NCI-H2029 (cell line): ENCODE results near the gene SHC2.
"Not testable (repeated sequence)": the region's sequence is repeated elsewhere in the genome, so short reads cannot be mapped to it uniquely, and the experiment has no call there.

ENCODE experiments used
- DNase-seq: peaks from one replicate; lab custom pipeline; 2025; lab: John Stamatoyannopoulos, UW

SHC2 gene

DNA sequence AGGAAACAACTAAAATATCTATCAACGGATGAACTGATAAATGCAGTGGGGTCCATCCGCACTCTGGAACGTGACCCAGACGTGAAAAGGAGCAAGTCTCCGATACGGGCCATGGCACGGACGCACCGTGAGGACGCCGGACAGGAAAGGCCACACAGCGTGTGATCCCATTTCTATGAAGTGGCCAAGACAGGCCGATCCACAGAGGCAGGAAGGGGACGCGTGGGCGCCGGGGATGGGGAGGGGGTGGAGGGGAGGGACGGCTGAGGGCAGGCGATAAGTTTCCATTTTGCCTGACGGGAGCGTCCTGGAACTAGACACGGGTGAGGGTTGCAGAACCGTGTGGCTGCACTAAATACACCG, 13.8 kb downstream of the SHC2 start:
- no peak for DNase-seq

DNA sequence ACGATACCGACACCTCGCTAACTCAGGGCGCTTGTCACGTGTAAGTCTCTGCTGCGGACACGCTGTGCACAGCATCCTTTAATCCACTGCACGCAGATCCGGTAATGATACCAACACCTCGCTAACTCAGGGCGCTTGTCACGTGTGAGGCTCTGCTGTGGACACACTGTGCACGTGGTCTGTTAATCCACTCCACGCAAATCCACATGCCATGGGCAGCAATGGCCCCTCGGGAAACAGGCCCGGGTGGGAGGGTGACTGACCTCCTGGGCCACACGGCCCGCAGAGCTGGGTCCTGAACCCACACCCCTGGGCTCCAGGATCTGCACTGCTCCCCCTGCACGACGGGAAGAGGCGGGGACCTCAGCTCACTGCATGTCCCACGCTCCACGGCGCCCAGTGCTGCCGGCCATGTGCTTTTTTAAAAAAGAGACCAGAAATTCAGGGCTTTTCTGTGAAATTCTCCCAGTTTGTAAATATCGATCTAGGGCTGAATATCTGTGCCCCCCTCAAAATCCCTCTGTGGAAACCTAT, 16.1 kb downstream of the SHC2 start:
- DNase-seq = no peak

- no peak for DNase-seq
These were observed 17.8 kb downstream of the SHC2 start for GRCh38 chr19:443005-443404.

DNA sequence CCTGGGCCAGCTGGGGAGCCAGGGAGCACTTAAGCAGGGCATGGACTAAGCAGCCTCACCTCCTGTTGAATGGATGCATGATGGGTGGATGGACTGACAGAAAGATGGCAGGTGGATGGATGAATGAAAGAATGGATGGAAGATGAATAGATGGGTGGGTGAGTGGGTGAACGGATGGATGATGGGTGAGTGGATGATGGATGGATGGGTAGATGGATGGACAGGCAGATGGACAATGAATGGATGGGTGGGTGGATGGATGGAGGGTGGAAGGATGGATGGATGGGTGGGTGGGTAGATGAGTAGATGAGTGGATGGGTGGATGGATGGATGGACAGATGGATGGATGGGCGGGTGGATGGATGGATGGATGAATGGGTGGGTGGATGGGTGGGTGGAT, 18.7 kb downstream of the SHC2 start:
- DNase-seq = no peak

DNA sequence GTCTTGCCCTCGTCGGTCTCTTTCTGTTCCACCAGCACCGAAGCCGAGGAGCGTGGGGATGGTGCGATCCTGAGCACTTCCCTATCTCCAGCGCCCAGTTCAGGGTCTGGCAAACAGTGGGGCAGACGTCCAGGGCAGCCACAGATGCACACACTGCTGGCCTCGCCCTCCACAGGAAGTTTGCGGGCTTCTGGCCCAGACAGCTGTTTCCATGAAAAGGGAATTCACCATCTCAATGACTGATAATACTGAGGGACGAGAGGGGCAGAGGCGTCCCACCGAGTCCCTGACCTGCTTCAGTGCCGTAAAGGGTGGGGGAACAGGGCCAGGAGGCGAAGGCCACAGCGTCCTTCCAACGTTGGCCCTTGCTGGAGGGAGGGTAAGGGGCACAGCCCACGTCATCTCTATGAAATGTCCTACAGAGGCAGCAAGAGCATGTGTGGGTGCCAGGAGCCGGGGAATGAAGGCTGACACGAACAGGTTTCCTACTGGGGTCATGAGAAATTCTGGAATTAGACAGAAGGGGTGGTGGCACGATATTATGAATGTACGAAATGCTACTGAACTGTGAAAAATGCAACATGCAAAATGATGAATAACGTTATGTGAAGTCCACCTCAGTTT, 19.5 kb downstream of the SHC2 start:
- DNase-seq = no peak

DNA sequence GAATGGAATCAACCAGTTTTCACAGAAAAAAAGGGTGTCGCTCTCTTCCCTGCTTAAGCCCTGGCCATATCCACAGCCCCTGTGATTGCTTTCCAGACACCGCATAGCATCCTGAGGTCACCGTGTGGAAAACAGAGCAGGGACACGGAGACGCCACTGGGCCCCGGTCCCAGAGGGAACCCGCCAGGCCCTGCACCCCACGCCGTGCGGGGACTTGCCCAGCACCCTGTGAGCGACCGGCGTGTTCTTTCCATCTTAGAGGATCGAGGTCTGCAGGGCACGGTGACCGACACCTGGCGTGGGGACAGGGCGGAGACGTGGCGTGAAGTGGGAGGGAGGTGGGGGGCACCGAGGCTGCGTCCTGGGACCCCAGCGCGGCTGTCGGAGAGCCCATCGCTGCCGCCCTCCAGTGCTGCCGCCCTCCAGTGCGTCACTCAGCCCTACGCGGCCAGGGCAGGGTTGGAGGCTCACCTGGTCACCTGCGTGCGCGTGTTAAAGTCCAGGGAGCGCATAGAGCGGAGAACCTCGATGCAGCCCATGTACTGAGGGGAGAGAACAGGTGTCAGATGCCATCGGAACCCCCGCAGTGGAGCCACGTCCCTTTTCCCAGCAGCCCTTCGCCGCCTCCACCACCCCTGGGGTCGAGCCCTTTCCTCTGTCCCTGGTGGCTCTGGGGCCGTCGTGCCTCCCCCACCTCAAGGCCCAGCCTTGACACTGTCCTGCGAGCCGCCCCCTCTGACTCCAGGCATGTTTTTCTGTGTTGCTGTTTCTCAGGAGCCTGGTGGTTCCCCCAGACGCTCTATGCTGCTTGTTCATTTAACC, 20.2 kb downstream of the SHC2 start:
- DNase-seq = no peak

DNA sequence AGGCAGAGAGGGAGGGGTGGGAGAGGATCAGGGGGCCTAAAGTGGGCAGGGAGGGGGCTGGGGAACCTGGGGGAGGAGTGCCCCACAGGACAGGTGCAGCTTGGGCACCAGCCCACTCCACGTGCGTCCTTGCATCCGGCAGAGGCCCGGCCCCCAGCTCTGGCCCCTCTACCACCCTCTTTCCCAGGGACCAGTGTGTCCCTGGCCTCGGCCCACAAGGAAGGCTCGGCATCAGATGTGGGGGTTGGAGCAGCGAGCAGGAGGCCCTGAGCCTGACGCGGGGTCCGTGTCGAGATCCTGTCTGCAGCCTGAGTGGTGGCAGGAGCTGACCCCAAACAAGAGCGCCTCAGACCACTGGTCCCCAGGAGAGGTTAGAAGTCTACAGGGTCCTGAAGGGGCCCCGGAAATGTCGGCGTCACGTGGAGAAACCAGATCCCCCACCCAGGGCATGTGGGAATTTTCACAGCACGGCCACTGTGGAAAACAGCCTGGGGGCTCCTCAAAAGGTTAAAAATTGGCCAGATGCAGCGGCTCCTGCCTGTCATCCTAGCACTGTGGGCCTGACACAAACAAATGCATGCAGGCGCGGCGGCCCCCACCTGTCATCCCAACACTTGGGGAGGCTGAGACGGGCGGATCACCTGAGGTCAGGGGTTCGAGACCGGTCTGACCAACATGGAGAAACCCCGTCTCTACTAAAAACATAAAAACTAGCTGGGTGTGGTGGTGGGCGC, 21.5 kb downstream of the SHC2 start:
- no peak for DNase-seq

DNA sequence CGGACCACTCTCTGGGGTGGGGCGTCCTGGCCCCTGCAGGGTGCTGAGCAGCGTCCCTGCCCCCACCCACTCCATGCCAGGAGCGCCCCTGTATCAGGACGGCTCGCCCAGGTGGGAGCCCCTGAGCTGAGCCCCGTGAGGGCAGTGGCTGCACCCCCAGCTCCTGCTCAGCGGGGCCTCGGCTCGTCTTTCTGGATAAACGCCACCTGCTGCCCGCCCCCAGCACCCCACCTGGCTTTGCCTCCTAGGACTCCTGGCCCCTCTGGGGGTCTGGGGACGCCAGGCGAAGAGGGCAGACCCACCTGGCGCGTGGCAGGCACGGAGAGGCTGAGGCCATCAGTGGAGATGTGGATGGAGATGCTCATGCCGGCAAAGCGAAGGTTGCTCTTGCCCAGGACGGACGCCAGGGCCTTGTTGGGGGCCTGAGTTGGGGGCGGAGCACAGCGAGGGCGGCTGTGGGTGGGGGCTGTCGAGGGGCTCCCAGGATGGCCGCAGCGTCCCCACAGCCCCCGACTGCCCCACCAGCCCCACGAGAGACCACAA, 22.3 kb downstream of the SHC2 start:
- no peak for DNase-seq

DNA sequence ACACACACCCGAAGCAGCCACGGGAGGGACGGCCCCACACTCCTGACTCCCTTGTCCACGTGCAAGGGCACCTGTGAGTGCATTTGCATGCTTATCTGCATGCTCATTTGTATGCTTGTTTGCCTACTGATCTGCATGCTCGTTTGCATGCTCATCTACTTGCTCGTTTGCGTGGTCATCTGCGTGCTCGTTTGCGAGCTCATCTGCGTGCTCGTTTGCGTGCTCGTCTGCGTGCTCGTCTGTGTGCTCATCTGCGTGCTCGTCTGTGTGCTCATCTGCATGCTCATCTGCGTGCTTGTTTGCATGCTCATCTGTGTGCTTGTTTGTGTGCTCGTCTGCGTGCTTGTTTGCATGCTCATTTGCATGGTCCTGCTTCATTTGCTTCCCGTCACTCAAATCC, 23.8 kb downstream of the SHC2 start:
- DNase-seq = no peak

- no peak for DNase-seq
These were observed 24.4 kb downstream of the SHC2 start for GRCh38 chr19:436413-436950.

DNA sequence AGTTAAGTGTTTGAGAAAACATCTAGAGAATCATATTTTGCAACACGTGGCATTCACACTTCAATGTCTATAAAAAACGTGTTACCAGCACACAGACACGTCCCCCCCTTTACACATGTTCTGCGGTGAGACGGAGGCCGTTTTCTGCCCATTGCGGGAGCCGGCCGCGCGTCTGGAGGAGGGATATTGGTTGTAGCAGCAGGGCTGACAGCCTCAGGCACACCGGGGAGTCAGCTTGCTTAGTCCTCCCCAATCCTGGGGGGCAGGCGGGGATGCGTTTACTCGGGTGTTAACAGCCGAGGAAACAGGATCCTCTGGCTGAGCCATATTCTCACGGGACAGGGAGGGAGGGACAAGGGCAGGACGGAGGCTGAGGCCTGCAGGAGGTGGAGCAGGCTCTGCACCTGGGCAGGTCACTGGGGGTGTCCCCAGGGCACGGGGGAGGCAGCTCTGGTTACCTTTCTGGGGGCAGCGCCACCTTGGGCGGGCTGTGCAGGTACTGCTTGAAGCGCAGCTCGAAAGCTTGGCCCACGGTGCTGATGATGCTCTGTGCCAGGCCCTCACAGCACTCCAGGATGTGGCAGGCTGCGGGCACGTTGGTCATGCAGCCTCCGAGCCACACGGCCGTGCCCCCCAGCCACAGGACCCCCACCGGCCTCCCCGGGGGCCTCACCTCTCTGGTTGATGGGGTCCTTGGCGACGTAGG, 25.0 kb downstream of the SHC2 start:
- DNase-seq = no peak

DNA sequence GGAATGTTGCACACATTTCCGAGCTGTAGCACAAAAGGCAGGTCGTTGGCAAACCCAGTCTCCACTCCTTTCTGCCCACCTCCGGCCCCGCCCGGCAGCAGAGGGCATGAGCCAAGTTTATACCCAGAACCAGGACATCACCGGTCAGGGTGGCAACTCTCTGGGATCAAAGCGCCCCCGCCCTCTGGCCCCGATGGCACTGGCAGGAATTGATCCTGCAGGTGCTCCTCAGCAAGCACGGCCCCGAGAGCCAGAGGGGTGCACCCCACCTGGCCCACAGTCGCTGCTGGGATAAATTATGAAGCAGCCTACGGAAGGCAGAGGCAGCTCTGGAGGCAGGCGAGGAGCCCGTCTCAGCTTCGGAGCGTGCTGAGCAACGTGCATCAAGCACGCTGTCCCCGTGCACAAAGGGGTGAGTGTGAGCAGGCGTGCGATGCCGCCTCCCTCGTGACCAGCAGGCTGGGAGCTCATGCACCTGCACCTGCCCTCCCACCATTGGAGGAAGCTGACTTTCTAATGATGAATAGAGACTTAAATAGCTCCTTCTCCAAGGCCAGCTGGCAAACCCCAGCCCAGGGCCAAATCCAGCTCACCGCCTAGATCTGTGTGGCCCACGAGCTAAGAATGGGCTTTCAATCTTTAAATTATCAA, 25.7 kb downstream of the SHC2 start:
- no peak for DNase-seq

- no peak for DNase-seq
These were observed 26.5 kb downstream of the SHC2 start for GRCh38 chr19:434152-434960.

- DNase-seq = no peak
These were observed 30.1 kb downstream of the SHC2 start for GRCh38 chr19:430701-431100.

DNA sequence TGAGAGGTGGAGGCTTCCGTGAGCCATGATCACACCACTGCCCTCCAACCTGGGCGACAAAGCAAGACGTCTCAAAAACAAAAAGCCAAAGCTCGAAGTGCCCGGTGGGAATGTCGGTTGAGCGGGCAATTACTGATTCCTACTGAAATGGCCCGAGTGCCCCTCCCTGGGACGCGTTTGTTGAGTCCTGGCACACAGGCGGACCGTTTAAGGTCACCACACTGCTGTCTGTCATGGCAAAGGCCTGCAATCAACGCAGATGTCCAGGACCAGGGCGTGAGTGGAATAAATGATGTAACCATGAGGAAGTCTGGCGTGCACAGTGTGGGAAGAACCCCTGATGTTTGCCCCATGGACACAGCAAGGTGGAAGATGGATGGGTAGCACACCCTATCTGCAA, 32.7 kb downstream of the SHC2 start:
- no peak for DNase-seq

DNA sequence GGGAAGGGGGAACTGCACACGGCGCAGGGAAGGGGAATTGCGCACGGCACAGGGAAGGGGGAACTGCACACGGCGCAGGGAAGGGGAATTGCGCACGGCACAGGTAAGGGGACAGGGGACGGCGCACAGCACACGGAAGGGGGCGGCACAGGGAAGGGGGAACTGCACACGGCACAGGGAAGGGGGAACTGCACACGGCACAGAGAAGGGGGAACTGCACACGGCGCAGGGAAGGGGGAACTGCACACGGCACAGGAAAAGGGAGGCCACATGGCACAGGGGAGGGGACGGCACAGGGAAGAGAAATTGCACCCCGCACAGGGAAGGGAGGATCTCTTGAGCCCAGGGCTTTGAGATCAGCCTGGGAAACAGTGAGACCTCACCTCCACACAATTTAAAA, 33.2 kb downstream of the SHC2 start:
- DNase-seq = not testable (repeated sequence)

DNA sequence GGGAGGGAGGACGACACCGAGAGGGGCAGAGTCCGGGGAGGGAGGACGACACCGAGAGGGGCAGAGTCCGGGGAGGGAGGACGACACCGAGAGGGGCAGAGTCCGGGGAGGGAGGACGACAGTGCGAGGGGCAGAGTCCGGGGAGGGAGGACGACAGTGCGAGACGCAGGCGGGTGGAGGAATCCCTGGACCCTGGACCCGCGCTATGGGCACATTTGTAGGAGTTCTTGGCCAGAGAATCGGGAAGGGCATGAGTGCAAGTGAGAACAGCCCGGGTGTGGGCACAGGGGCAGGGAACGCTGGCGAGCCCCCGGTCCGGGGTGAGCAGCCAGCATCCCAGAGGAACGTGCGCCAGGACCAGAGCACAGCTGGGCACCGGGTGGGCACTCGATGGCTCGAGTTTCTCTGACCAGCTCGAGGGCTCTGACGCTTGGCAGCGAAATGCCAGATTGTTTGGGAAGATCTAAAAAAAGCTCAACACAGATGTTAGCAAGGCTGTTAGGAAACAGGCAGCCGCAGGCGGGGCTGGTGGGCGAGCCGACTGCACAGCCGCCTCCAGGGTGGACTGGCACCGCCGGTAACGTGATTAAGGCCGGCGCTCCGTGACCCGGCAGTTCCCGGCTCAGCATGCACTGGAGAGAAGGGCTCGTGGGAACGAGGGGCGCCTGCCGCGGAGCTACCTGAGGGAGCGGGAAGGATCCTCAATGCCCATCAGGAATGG, 33.9 kb downstream of the SHC2 start:
- no peak for DNase-seq

DNA sequence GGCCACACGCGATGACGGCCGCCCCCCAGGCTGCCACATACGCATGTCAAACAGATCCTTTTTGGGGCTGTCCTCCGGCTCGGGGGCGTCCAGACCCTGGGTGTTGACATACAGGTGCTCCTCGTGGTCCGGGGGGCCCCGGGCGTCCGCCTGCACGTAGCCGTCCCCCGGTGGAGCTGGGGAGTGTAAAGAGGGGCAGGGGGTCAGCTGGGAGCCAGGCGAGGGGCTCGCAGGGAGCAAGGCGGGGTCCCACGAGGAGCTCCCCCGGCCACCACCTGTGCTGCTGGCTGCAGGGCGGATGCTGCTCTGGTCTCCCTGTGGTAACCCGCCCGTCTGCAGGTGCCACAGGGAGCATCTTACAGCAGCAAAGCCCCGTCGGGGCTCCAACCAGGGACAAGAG, 35.8 kb downstream of the SHC2 start:
- no peak for DNase-seq

DNA sequence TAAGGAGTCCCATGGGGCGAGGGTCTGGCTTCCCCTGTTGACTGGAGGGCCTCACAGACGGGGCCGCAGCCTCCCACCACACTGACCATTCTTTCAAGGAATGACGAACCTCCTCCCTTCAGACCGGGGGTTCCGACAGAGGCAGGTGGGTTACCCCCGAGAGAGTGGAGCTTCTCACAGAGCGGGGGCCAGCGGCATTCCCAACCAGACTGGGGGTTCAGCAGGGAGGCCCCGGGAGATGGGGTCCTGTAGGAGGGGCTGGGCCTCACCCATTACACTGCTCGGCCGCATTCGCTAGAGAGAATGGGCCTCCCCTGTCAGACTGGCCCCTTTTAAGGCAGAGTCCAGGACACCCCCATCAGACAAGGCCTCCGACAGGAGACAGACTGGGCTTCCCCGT, 36.3 kb downstream of the SHC2 start:
- DNase-seq = no peak
